Adrenal gland (tissue), 12 donors: Measurements from ENCODE around the gene AKR1A1. TPM values are rescaled to one million over a fixed set of nuclear protein-coding genes. Genes with fewer than 3 reads are reported as not detected.

Experiments used
- DNase-seq, 7 donors: peaks; one replicate each; pipeline ENCODE4 v3.0.0-alpha.2; 2019 to 2020
- H3K27ac ChIP-seq, 5 donors: fragments of 200-600 bp; sonication (generic) in 4 of 5; 1 replicate in 3 of 5; 2 replicates in 2 of 5; pipeline versions ENCODE4 v1.5.1 to v1.8.0; 2016 to 2020; ENCODE audit warnings: mild to moderate bottlenecking in 1 of 5
- H3K27me3 ChIP-seq: fragments of 200-600 bp; 2 replicates; pipeline ENCODE4 v1.8.0; 2021
- H3K36me3 ChIP-seq, 2 donors: fragments of 200-600 bp; replicated peaks in 1 of 2; 1 replicate in 1 of 2; 2 replicates in 1 of 2; pipeline versions ENCODE4 v1.5.1 to v1.8.0; 2018 to 2022
- H3K4me1 ChIP-seq, 2 donors: fragments of 200-600 bp; replicated peaks in 1 of 2; 1 replicate in 1 of 2; 2 replicates in 1 of 2; pipeline versions ENCODE4 v1.5.1 to v1.8.0; 2018 to 2021
- H3K4me3 ChIP-seq, 4 donors: fragments of 200-600 bp; sonication (generic) in 3 of 4; one replicate each; pipeline ENCODE4 v1.5.1; 2016 to 2018
- H3K9me3 ChIP-seq, 3 donors: fragments of 200-600 bp; sonication (generic) in 1 of 3; replicated peaks in 1 of 3; 1 replicate in 2 of 3; 2 replicates in 1 of 3; pipeline versions ENCODE4 v1.5.1 to v1.8.0; 2016 to 2021
- CTCF ChIP-seq, 6 experiments: fragments of 450-650 bp in 4 of 6; fragments of 200-600 bp in 2 of 6; sonication (generic) in 1 of 6; IDR thresholded peaks; 1 replicate in 5 of 6; 2 replicates in 1 of 6; pipeline versions ENCODE4 v1.5.1 to v1.8.0; 2016 to 2021; ENCODE audit warnings: antibody characterized with exemption in 6 of 6, mild to moderate bottlenecking in 2 of 6, moderate library complexity in 1 of 6
- POLR2A ChIP-seq, 2 donors: fragments of 450-650 bp; IDR thresholded peaks; one replicate each; pipeline ENCODE4 v1.6.1; 2017; ENCODE audit warnings: antibody characterized with exemption in 2 of 2, mild to moderate bottlenecking in 2 of 2, moderate library complexity in 1 of 2
- WGBS, 4 donors: extraction: QIAGEN DNeasy Blood & Tissue Kit in 2 of 4; methylation state at CpG; one replicate each; pipeline versions ENCODE4 v1.1.5 to v1.1.7; 2013 to 2017; 5-methylcytosine and 5-hydroxymethylcytosine counted together
- intact Hi-C, 2 donors: fragments of 100-400 bp; cut with DNase I; formaldehyde crosslinking; loops; one replicate each; pipeline versions ENCODE4 v1.14.1 to v1.15.0; 2022 to 2023
- polyA plus RNA-seq, 3 donors: library from polyadenylated mRNA; stranded (reverse); fragments of 200-250 nt in 2 of 3; fragments of 350-450 nt in 1 of 3; fragmentation: Illumina TruSeq in 1 of 3; extraction: RNeasy Lipid Tissue Mini Kit (QIAGEN cat#74804) in 1 of 3; gene quantifications; one replicate each; pipeline ENCODE4 v1.2.3, GENCODE V29; 2013 to 2014
- total RNA-seq, 9 donors: library from RNA; depleted of rRNA in 4 of 9; stranded (reverse); fragments of >200 nt in 4 of 9; fragments of 120-200 nt in 1 of 9; fragmentation: NEBNext Ultra II Directional in 1 of 9; extraction: Animal tissue kit (Norgen Biotek cat#: 25700) in 1 of 9; gene quantifications; one replicate each; pipeline versions ENCODE4 v1.1.0 to v1.2.4, GENCODE V29; 2013 to 2023
- donor health status: healthy with polysubstance abuse.
- donor health status: Bipolar disorder and iron deficiency.
- donor health status: DM: yes; HTN: yes; CAD: no.
- donor health status: DM: no; HTN: no; CAD: no.
- donor health status: DM: no; HTN: no; CAD: no.
- donor health status: DM: yes; HTN: yes; CAD: no.

AKR1A1 gene
- total and polyA plus RNA-seq, 12 donors = 85.6 to 199 (median 119) TPM

GRCh38 chr1:45583666-45584350, 33.2 kb downstream of the AKR1A1 start, which contains the start of gene NASP:
Gene NASP, plus strand, starts transcription at chr1:45584041. Its CDS starts 106 bp downstream, at chr1:45584147.
- TF ChIP-seq POLR2A (IDR thresholded peaks at IDR 0.05) = peak; percentile 85 to 90
- TF ChIP-seq CTCF (IDR thresholded peaks at IDR 0.05) = peak in 1 of 6 experiments; percentile 4
- WGBS, 4 donors = 0 to 1% (median 0%) methylated on average over 13 to 41 of the region's 41 CpGs
- intact Hi-C loops = loop anchor here in 1 of 2 donors (10.0 kb wide), 1 partner anchor 101 kb away; the partner anchor contains the start of genes GPBP1L1 and TMEM69
- H3K36me3 ChIP-seq = no peaks in the 10 kb centered on the region
- DNase-seq = peak; percentile 87 to 96 (median 88)
- H3K9me3 ChIP-seq = peaks cover 0 to 2% (median 0%) of the 10 kb centered on the region in 3 donors
- H3K27ac ChIP-seq = peak within 1 kb of the TSS; percentile 57 to 95 (median 90)
- peaks cover 13 to 24% of the 10 kb centered on the region in 2 donors for H3K4me1 ChIP-seq
- no peaks in the 10 kb centered on the region for H3K27me3 ChIP-seq
- H3K4me3 ChIP-seq = peak within 1 kb of the TSS; percentile 28 to 89 (median 84)

DNA sequence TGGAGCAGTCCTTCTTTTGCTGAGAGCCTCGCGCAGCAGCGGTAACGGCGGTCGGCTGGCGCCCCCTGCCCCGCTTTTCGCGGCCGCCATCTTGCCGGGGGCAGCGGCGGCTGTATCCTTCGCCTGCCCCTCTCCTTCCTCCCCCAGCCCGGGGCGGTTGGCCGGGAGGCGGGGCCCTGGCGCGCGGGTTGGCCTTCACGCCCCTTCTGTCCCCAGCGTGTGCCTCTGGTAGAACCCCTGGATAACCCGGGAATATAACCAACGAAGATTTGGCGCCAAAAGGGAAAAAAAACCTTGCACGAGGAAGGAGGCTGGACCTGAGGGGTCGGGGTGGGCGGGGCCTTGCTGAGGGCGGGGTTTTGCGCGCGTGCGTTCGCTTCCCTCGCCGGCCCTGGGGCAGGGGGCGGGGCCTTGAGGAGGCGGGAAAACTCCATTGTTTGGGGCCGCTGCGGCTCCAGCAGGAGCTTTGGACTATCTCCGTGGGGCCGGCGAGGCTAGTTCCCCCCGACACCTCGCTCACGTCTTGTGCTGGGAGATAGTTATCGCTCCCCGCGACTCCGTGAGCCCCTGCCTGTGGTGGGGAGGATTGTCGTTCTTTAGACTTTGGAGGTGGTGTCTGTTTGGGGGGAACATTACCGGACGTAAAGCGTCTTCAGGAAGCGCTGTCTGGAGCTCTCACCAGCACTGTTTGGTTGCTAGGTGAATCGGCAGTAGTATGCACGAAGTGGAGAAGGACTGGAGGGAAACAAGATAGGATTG, 33.9 kb downstream of the AKR1A1 start:
- DNase-seq = peak; percentile 85 to 92 (median 89)
- peak overlapping the region; percentile 28 to 89 (median 84) for H3K4me3 ChIP-seq
- H3K27ac ChIP-seq = peak overlapping the region; percentile 57 to 95 (median 90)
- H3K9me3 ChIP-seq = no peaks in the 10 kb centered on the region
- TF ChIP-seq CTCF (IDR thresholded peaks at IDR 0.05) (peak in 1 of 6 experiments; percentile 0), POLR2A (IDR thresholded peaks at IDR 0.05) (no peak)
- 0 to 2% (median 1%) methylated on average over 15 to 59 of the region's 59 CpGs for WGBS, 4 donors
- H3K4me1 ChIP-seq = peaks cover 13 to 24% of the 10 kb centered on the region in 2 donors
- no peaks in the 10 kb centered on the region for H3K36me3 ChIP-seq
- intact Hi-C loops = loop anchor here in 1 of 2 donors (10.0 kb wide), 1 partner anchor 100 kb away; the partner anchor contains the start of genes GPBP1L1 and TMEM69
- no peaks in the 10 kb centered on the region for H3K27me3 ChIP-seq

GRCh38 chr1:45585110-45585426, 34.4 kb downstream of the AKR1A1 start:
- Histone ChIP-seq H3K27ac (peak overlapping the region in 4 of 5 donors; percentile 87 to 95 (median 91)), H3K27me3 (no peaks in the 10 kb centered on the region), H3K4me3 (peak overlapping the region in 3 of 4 donors; percentile 80 to 89 (median 89)), H3K4me1 (peaks cover 15 to 28% of the 10 kb centered on the region in 2 donors), H3K36me3 (no peaks in the 10 kb centered on the region), H3K9me3 (no peaks in the 10 kb centered on the region)
- WGBS, 4 donors = 0 to 3% (median 2%) methylated on average over 5 of the region's 5 CpGs
- TF ChIP-seq POLR2A (IDR thresholded peaks at IDR 0.05) (no peak), CTCF (IDR thresholded peaks at IDR 0.05) (no peak)
- no peak for DNase-seq
- intact Hi-C loops = loop anchor here in 1 of 2 donors (10.0 kb wide), 1 partner anchor 100 kb away; the partner anchor contains the start of genes GPBP1L1 and TMEM69
